HL-60 (cell line): ENCODE results near the gene MED10.

Source experiments
- POLR2AphosphoS5 ChIP-seq: IDR thresholded peaks from 2 replicates; pipeline ENCODE4 v1.6.1; 2012; ENCODE audit warnings: low read depth
- TF ChIP-seq, protein P1 (sequence below): IDR thresholded peaks from one replicate; pipeline ENCODE4 v1.5.1; 2011; ENCODE audit warnings: low read length, control low read depth, inconsistent platforms; ENCODE audit not compliant: insufficient read depth

DNA sequence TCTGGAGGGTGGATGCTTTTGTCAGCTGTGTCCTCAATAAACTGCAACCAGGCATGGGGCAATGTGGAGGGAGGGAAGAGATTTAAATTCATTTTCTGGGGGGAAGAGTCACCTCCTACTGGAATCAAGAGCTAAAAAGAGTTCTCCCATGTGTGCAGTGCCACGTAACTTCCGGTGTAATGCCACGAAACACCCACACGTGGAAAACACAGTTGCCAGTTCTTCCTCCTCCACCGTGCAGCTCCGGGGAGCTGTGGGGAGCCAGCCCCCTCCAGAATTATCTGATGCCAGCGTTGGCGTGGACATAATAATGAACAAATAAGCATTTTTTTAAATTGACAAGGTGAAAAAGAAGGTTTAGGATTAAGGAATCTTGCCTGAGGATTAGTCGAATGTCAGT, 32.1 kb upstream of the MED10 start:
- no peak for TF ChIP-seq POLR2AphosphoS5
- TF ChIP-seq, protein P1, sequence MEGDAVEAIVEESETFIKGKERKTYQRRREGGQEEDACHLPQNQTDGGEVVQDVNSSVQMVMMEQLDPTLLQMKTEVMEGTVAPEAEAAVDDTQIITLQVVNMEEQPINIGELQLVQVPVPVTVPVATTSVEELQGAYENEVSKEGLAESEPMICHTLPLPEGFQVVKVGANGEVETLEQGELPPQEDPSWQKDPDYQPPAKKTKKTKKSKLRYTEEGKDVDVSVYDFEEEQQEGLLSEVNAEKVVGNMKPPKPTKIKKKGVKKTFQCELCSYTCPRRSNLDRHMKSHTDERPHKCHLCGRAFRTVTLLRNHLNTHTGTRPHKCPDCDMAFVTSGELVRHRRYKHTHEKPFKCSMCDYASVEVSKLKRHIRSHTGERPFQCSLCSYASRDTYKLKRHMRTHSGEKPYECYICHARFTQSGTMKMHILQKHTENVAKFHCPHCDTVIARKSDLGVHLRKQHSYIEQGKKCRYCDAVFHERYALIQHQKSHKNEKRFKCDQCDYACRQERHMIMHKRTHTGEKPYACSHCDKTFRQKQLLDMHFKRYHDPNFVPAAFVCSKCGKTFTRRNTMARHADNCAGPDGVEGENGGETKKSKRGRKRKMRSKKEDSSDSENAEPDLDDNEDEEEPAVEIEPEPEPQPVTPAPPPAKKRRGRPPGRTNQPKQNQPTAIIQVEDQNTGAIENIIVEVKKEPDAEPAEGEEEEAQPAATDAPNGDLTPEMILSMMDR: no peak
